Skeletal muscle cell (primary cell): ENCODE measurements around the gene CD93.

Experiments used
- DNase-seq: peaks from one replicate; pipeline ENCODE4 v3.0.0-alpha.2; 2010; ENCODE audit warnings: low read depth
- H3K4me3 ChIP-seq: 2 replicates; pipeline ENCODE4 v1.5.1; 2011; ENCODE audit warnings: low read depth, mild to moderate bottlenecking, control low read depth, low read length, moderate library complexity

Gene CD93, protein sequence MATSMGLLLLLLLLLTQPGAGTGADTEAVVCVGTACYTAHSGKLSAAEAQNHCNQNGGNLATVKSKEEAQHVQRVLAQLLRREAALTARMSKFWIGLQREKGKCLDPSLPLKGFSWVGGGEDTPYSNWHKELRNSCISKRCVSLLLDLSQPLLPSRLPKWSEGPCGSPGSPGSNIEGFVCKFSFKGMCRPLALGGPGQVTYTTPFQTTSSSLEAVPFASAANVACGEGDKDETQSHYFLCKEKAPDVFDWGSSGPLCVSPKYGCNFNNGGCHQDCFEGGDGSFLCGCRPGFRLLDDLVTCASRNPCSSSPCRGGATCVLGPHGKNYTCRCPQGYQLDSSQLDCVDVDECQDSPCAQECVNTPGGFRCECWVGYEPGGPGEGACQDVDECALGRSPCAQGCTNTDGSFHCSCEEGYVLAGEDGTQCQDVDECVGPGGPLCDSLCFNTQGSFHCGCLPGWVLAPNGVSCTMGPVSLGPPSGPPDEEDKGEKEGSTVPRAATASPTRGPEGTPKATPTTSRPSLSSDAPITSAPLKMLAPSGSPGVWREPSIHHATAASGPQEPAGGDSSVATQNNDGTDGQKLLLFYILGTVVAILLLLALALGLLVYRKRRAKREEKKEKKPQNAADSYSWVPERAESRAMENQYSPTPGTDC

GRCh38 chr20:23086056-23086566, at the start of gene CD93:
TSS of gene CD93 (minus strand) at chr20:23086324. CDS start at chr20:23086192, 132 bp downstream.
- DNase-seq = no peak
- no peak within 1 kb of the TSS for H3K4me3 ChIP-seq

GRCh38 chr20:23133560-23133998, 47.5 kb upstream of the CD93 start:
- no peak for DNase-seq
- no peak overlapping the region for H3K4me3 ChIP-seq

DNA sequence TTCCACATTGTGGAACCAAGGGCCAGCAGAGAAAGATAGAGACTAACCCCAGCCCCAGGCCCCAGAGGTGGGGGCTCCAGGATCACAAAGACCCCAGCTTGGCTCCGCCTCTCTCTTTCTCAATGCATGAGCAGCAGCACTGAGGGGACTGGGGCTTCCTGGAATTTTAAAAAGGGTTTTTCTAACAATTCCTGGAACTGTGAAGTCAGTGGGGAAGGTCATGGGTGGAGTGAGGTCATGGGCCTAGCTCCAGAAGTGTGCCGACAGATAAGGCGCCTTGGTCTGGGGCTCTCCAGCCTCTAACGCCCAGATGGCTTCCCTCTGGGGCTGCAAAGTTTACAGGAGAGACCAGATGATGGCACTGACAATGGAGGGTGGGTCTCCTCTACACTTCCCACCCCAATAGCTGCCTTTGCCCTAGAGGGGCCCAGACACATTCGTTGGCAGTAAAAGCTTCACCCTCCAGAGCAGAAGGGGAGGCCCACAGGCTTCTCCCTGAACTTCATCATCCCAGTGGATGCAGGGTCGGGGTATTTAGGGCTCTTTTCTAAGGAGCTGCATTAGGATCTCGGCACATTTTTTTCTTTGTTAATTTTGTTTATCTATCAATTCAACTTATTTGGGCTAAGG, 46.9 kb upstream of the CD93 start:
- DNase-seq = no peak
- H3K4me3 ChIP-seq = no peak overlapping the region

GRCh38 chr20:23132293-23132929, 46.3 kb upstream of the CD93 start:
- no peak for DNase-seq
- H3K4me3 ChIP-seq = no peak overlapping the region

- no peak for DNase-seq
- no peak overlapping the region for H3K4me3 ChIP-seq
These were observed 45.6 kb upstream of the CD93 start for GRCh38 chr20:23131766-23132165.

DNA sequence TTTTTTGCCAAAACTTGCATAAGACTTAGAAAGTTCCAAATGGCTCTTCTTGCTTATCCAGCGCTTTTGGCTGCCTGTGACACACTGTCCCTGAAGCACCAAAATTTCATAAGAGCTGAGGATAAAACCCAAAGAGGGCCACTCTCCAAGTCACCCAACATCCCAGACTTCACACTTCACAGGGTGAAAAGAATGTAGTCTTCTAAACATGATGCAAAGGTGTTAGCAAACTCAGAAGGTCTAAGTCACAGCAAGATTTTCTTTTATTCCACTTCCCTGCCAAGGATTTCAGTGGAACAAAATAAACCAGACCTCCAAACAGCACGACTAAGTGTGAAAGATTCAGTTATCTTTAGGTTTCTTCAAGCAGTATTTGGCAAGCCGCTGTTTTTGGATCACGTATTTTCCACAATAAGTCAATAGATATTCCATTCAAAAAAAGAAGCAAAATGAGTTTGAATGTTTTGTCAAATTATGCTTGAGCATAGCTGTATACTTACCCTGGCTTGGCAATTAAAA, 44.6 kb upstream of the CD93 start:
- H3K4me3 ChIP-seq = no peak overlapping the region
- DNase-seq = no peak

DNA sequence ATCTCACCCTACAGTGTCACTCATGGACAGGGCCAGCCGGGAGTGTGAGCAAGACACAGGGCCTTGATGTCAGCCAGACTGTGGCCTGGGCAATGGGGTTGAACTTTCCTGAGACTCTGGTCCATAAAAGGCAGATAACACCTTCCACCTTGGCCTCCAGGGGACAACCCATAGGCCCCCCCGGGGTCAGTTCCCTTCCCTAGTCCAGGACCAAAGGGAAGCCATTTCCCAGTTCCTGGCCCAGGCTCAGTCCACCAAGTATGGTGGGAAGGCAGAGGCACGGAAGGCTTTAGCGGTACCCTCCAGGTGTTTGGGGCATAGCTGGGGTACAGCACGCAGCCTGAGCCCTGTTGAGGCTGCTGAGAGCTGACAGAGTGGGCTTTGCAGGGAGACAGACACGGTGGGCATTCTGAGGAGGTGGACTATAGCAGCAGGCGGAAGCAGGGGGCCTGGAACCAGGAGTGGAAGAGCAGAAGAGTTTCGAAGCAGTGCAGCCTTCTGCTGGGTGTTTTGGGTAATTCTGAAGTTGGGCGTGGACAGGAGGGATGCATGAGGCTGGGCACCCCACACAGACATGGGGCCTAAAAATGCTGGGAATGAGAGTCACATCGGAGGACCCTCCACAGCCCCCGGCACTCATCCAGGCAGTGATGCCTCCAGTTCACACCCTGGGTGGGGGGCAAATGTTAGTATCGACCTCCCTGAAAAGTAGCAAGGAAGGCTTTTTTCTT, 43.9 kb upstream of the CD93 start:
- no peak for DNase-seq
- H3K4me3 ChIP-seq = no peak overlapping the region

DNA sequence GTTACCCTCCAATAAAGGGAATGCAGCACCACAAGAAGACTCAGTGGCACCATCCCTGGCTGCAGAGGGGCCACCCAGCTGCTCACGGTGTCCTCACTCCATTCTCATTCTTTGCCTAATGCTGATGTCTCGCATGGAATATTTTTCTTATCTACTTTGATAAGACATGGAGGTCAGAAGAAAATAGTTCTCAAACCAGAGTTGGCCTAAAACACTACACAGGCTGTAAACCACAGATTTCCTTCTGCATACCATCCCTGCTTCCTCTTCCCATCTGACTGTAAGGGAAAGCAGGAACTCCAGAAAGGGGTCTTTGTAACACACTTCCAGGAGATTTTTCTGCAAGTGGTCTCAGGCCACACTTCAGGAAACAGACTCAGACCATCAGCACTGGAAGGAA, 43.1 kb upstream of the CD93 start:
- no peak overlapping the region for H3K4me3 ChIP-seq
- no peak for DNase-seq

- DNase-seq = no peak
- H3K4me3 ChIP-seq = no peak overlapping the region
These were observed 42.5 kb upstream of the CD93 start for GRCh38 chr20:23128461-23129125.

GRCh38 chr20:23127506-23128279, 41.6 kb upstream of the CD93 start:
- no peak for DNase-seq
- H3K4me3 ChIP-seq = no peak overlapping the region

DNA sequence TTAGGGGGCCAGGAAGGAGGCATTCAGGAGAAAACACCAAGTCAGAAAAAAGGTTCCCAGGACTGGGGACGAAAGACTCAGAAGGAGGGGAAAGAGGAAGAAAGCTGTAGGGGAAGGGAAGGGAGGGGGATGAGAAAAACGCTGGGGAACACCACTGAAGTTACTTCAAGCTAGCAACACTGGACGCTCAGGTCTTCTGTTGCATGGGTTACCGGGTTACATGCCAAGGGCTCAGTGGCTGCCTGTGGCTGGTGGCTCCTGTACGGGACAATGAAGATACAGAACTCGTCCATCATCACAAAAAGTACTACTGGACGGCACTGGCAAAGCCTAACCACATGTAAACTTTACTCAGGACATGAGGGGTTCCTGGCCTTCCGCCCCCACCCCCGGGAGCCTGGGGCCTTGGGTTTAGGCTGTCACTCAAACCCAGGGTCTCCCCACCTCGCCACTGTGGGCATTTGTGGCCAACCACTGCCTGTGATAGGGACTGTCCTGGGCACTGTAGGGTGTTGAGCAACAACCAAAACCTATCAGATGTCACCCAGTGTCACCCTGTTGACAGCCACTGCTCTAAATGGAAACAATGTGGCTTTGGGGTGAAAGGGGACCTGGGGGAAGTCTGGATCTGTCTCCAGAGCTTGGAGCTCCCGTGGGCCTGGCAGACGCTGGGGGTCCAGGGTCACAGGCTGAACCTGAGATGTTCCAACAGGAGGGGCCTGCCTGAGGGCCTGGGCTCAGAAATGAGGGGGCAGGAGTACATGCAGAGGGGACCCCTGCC, 40.3 kb upstream of the CD93 start:
- DNase-seq = no peak

GRCh38 chr20:23125625-23126191, 39.6 kb upstream of the CD93 start:
- no peak overlapping the region for H3K4me3 ChIP-seq
- peak; percentile 95 for DNase-seq

More for the DNA sequence above, 40.3 kb upstream of the CD93 start:
- H3K4me3 ChIP-seq = no peak overlapping the region

DNA sequence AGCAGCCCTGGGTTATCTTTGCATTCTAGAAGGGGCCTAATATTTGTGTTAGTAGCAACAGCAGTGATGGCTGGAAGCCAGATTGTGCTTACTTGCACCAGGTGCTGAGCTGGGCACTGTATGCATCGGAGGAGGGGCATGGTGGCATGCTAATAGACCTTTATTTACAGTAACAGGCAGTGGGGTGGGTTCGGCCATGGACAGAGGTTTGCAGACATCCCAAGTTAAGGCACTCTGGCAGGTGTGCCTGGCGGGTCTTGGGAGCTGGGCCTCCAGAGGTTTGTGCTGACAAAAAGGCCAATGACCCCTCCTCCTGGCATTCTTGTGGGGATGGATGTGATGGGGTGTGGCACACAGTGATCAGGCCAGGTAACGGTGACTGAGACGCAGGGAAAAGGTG, 39.0 kb upstream of the CD93 start:
- no peak overlapping the region for H3K4me3 ChIP-seq
- no peak for DNase-seq

- DNase-seq = no peak
- no peak overlapping the region for H3K4me3 ChIP-seq
These were observed 37.8 kb upstream of the CD93 start for GRCh38 chr20:23123886-23124285.

- no peak overlapping the region for H3K4me3 ChIP-seq
- no peak for DNase-seq
These were observed 36.9 kb upstream of the CD93 start for GRCh38 chr20:23122796-23123655.

DNA sequence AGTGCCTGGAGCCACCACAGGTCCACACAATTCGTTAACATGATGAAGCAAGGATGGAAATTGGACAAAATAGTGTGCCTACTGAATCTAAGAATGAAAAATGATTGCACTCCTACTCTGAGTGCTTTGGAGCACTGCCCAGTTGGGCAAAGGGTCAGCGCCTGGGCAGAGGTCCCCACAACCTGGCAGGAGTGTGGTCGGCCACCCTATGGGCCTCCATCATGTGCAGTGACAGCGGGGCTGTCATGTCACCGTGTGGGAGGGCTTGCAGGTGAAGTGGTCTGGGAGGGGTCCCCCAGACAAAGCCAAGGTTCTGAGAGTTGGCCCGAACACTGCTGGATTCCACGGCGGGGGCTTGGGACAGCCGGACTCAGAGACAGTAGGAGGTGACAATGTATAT, 36.2 kb upstream of the CD93 start:
- H3K4me3 ChIP-seq = no peak overlapping the region
- DNase-seq = no peak
